Caki2 (cell line): ENCODE data around the gene RPL9. TPM values are rescaled to one million over a fixed set of nuclear protein-coding genes. Genes with fewer than 3 reads are reported as not detected.
"Not testable (repeated sequence)": the region's sequence is repeated elsewhere in the genome, so short reads cannot be mapped to it uniquely, and the experiment has no call there.

Experiments used
- DNase-seq: peaks from one replicate; pipeline ENCODE4 v3.0.0-alpha.2; 2015; ENCODE audit warnings: low read depth
- in situ Hi-C: cut with HindIII; loops from 2 replicates; pipeline ENCODE4 v1.10.0; 2016; ENCODE audit warnings: low sequenced_read_pairs, low pct_unique_long_range_greater_than_20kb, mixed read lengths
- total RNA-seq: library from RNA; depleted of rRNA; stranded (reverse); fragments of >200 nt; shearing (Covaris generic); gene quantifications from 2 replicates; pipeline ENCODE4 v1.2.3, GENCODE V29; 2014; ENCODE audit warnings: low replicate concordance

The RPL9 gene
- total RNA-seq, 1 experiment from 2014 or later: 1,660 TPM

GRCh38 chr4:39470402-39470801 lies 11.7 kb upstream of the RPL9 start:
- no peak for DNase-seq
- in situ Hi-C loops: no loop called here

GRCh38 chr4:39469429-39470077 lies 10.8 kb upstream of the RPL9 start:
- in situ Hi-C loops: no loop called here
- DNase-seq: peak; percentile 82

DNA sequence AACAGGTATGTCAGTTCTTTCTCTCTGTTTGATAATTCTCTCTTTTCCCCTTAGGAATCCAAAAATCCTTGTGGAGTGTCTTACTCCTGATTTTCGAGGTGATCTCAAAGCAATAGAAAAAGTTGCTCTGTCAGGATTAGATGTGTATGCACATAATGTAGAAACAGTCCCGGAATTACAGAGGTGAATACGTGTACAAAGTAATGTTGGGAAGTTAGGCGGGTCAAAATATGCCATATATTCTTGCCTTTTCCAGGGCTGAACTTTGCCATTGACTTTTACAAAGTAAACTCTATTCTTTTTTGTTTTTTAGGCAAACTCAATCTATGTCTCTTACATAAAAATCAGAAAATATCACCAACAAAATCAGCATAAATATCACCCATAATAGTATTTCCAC lies 8.7 kb upstream of the RPL9 start:
- DNase-seq: no peak
- in situ Hi-C loops: no loop called here

DNA sequence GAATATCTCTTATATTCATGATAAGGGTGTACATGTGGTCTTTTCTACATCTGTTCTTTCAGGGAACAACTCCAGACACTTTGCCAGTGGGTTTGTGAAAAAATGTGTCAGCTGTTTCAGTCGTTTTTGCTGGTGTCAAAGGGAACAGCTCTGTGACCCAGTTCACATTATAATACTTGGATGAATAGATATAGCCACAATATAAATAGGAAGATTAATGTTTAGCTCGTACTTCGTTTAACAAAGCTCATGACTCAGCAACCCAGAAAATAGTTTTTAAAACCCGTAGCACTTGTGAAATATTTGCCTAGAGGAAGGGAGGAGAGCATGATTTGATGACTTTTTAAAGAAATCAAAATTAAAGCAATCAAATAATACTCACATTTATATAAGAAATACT lies 8.0 kb upstream of the RPL9 start:
- peak; percentile 83 for DNase-seq
- in situ Hi-C loops: no loop called here

GRCh38 chr4:39464886-39465501 lies 6.3 kb upstream of the RPL9 start:
- in situ Hi-C loops: no loop called here
- peak; percentile 68 for DNase-seq

- in situ Hi-C loops, DNase-seq: not testable (repeated sequence)
Observed at GRCh38 chr4:39458161-39458504, 589 bp downstream of the RPL9 start.

DNA sequence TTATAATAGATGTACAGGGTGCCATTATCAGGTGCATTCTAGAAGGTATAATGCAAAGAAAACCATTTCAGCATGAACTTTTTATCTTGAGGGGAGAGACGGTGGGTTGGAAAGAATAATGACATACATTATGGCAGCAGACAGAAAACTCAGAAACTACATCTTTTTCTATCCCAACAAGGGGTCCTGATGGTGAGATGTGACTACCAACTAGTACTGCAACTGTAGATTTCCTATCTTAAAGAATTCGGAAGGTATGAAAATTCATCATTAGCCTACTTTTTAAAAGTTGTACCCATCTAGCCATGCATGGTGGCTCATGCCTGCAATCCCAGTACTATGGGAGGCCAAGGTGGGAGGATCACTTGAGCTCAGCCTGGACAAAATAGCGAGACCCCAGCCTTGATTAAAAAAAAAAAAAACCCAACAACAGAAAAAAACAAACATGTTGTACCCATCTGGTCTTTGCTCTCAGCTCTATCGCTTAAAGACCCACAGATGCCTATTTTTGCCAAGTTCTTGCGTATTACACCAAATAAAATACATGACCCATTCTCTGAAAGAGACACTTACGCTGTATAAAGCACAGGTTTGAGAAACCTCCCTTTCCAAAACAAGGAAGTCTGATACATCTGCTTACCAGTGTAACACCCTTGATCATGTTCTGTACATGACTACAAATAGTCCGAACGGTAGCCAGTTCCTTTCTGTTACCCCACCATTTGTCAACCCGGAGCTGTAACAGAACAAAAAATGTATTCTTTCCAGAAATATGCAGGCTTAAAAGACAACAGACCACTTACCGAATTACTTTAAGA lies 1.6 kb downstream of the RPL9 start:
- DNase-seq: no peak
- in situ Hi-C loops: no loop called here

GRCh38 chr4:39455486-39455885 lies 3.2 kb downstream of the RPL9 start:
- DNase-seq: no peak
- in situ Hi-C loops: no loop called here

- no peak for DNase-seq
- in situ Hi-C loops: no loop called here
Observed at GRCh38 chr4:39453738-39454137, 5.0 kb downstream of the RPL9 start.

DNA sequence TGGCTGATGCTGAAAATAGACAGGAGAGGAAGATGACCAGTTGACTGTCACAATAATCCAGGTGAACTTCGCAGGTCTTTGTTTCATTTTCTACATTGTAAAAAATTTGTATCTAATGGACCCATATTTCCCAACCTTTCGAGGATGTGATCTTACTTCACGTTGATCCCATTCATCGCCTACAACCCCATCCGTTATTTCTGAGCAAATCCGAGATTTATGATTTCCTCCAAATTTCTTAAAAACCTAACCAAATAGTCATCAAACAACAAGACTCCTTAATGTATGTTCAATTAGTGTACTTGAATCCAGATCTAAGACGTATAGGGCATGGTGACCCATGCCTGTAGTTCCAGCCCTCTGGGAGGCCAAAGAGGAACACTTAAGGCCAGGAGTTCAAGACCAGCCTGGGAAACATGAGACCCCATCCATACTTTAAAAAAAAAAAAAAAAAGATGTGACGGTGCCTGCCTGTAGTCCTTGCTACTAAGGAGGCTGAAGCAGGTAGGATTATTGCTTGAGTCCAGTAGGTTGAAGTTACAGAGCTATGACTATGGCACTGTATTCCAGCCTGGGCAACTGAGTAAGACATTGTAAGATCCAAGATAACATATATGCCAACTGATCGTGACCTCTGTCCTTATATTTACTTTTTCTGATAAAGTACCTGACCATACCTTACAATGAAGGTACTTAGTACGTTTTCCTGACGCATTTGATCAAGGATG lies 5.7 kb downstream of the RPL9 start:
- no peak for DNase-seq
- in situ Hi-C loops: no loop called here

- DNase-seq: no peak
- in situ Hi-C loops: no loop called here
Observed at GRCh38 chr4:39452153-39452859, 6.4 kb downstream of the RPL9 start.

DNA sequence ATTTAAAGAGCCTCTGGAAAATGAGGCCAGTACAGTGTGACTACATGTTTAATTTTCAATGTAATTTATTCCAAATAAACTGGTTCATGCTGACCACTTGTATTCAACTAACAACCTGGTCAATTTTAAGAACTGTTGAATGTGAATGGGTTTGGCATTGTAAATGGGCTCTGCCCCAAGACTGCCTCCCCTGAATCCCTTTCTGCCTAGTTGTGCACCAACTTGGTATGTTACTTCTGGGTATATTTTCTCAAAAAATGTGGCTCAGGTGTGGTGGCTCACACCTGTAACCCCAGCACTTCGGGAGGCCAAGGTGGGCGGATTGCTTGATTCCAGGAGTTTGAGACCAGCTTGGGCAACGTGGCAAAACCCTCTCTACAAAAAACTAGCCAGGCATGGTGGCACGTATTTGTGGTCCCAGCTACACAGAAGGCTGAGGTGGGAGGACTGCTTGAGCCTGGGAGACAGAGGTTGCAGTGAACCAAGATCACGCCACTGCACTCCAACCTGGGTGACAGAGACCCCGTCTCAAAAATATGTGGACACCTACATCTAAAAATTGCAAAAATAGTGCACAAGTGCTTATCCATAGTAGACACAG lies 7.2 kb downstream of the RPL9 start:
- in situ Hi-C loops: no loop called here
- DNase-seq: no peak

- DNase-seq: peak; percentile 81
- in situ Hi-C loops: no loop called here
Observed at GRCh38 chr4:39450618-39451017, 8.1 kb downstream of the RPL9 start.

DNA sequence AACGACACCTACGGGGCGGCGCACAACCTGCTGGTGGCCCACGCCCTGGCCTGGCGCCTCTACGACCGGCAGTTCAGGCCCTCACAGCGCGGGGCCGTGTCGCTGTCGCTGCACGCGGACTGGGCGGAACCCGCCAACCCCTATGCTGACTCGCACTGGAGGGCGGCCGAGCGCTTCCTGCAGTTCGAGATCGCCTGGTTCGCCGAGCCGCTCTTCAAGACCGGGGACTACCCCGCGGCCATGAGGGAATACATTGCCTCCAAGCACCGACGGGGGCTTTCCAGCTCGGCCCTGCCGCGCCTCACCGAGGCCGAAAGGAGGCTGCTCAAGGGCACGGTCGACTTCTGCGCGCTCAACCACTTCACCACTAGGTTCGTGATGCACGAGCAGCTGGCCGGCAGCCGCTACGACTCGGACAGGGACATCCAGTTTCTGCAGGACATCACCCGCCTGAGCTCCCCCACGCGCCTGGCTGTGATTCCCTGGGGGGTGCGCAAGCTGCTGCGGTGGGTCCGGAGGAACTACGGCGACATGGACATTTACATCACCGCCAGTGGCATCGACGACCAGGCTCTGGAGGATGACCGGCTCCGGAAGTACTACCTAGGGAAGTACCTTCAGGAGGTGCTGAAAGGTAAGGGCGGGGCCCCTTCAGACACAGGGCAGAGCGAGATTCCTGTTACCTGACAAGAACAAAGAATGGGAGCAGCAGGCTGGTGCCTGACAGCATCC lies 11.7 kb downstream of the RPL9 start:
- in situ Hi-C loops: no loop called here

DNA sequence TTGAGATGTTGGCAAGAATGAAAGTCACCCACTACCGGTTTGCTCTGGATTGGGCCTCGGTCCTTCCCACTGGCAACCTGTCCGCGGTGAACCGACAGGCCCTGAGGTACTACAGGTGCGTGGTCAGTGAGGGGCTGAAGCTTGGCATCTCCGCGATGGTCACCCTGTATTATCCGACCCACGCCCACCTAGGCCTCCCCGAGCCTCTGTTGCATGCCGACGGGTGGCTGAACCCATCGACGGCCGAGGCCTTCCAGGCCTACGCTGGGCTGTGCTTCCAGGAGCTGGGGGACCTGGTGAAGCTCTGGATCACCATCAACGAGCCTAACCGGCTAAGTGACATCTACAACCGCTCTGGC lies 12.3 kb downstream of the RPL9 start:
- DNase-seq: no peak
- in situ Hi-C loops: no loop called here

More for the DNA sequence above, 11.7 kb downstream of the RPL9 start:
- no peak for DNase-seq

GRCh38 chr4:39442998-39443397 lies 15.7 kb downstream of the RPL9 start:
- in situ Hi-C loops: no loop called here
- DNase-seq: no peak

GRCh38 chr4:39441593-39441992 lies 17.1 kb downstream of the RPL9 start:
- no peak for DNase-seq
- in situ Hi-C loops: no loop called here
